ENCODE results near the gene HCLS1.

DNA sequence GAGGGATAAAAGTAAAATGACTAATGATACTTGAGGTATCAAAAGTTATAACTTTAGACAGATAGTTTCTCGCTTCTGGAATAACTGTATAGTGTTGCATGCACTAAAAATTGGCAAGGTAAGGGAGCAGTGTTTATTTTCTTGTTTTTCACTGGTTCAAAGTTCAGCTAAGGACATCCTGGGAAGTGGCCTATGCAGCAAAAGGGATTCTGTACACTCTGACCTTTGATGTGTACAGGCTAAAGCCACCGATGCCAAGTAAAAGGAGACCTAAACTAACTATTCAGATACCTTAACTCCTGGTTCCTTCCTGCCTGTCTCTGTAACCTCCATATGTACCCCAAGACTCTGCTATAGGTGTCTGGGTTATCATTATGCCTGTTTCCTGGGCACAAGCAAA is 65.9 kb downstream of the HCLS1 start:
- TF ChIP-seq TAF1 (IDR thresholded peaks at IDR 0.05; ENCODE audit: low read depth, low read length) (no peak), POLR2A (IDR thresholded peaks at IDR 0.05; ENCODE audit: low read depth, low read length) (no peak), SPI1 (IDR thresholded peaks at IDR 0.05; ENCODE audit: low read depth, low read length) (no peak)

All from GM12891 (cell line).